ENCODE data around the gene ERMP1.
"Not testable (repeated sequence)": the region's sequence is repeated elsewhere in the genome, so short reads cannot be mapped to it uniquely, and the experiment has no call there.

Gene ERMP1

DNA sequence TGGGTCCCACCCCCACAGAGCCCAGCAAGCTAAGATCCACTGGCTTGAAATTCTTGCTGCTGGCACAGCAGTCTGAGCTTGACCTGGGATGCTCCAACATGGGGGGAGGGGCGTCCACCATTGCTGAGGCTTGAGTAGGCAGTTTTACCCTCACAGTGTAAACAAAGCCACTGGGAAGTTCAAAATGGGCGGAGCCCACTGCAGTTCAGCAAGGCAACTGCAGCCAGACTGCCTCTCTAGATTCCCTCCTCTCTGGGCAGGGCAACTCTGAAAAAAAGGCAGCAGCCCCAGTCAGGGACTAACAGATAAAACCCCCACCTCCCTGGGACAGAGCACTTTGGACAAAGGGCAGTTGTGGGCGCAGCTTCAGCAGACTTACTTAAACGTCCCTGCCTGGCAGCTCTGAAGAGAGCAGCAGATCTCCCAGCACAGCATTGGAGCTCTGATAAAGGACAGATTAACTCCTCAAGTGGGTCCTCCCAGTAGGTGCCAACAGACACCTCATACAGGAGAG, 53.2 kb downstream of the ERMP1 start:
- not testable (repeated sequence) for DNase-seq (ENCODE audit: low read depth in 2 of 2)

GRCh38 chr9:5778805-5779204, 54.1 kb downstream of the ERMP1 start:
- DNase-seq (ENCODE audit: low read depth in 2 of 2), result no peak

- no peak for DNase-seq (ENCODE audit: low read depth in 2 of 2)
These were observed 59.5 kb downstream of the ERMP1 start for GRCh38 chr9:5773324-5773999.

GRCh38 chr9:5767968-5768932, 64.7 kb downstream of the ERMP1 start:
- DNase-seq (ENCODE audit: low read depth in 2 of 2), result no peak

- no peak for DNase-seq (ENCODE audit: low read depth in 2 of 2)
These were observed 68.6 kb downstream of the ERMP1 start for GRCh38 chr9:5764130-5764868.

DNA sequence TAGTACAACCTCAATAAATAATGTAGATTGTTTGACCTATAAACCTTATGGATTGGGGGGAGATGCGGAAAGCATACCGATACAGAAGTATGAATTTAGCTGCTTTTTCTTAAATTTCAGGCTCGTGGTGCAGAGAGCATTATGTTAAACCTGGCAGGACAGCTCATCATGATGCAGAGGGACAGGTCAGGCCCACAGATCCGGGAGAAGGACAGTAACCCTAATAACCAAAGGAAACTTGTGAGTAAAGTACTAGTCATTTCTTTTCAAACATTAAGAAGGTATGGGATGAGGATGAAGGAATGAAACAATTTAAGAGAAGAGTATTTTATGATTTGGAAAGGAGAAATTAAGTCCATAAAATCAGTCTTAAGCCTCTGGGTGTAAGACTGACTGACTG, 70.5 kb downstream of the ERMP1 start:
- DNase-seq (ENCODE audit: low read depth in 2 of 2), result no peak

DNA sequence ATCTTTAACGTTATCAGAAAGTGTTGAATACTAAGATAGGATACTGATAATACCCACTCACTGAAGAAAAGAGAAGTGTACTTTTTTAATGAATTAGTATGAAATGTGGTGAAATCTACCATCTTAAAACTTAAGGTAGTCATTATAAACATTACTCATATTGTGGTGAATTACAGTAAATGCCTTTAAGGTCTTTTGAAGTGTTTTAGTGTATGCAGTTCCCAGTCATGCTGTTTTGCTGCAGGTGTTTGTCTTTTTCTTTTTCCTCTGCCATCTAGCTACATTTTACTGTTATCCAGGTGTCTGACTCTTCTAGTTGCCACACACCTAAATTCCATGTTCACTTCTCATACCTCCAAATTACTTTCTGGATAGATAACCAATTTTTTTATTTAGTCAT, 72.6 kb downstream of the ERMP1 start:
- DNase-seq (ENCODE audit: low read depth in 2 of 2), result no peak

DNA sequence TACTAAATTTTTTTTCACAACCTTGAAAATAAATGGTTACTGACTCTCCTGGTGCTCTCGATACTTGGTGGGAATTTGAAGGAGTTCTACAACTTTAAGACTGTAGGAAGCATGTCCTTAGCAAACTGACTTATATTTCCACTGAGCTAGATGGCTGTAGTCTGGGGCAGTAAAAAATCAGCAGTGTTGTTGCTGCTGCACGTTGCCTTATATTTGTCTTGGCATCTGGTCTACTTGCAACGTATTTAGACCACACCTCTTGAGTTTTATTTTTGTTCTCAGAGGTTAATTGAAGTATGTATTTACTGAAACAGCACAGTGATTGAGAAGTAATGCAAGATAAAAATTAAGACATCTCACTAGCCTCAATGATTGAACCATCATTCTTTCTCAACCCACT, 76.3 kb downstream of the ERMP1 start:
- DNase-seq (ENCODE audit: low read depth in 2 of 2), result no peak

- no peak for DNase-seq (ENCODE audit: low read depth in 2 of 2)
These were observed 82.3 kb downstream of the ERMP1 start for GRCh38 chr9:5750569-5750968.

- no peak for DNase-seq (ENCODE audit: low read depth in 2 of 2)
These were observed 83.6 kb downstream of the ERMP1 start for GRCh38 chr9:5749306-5749705.

GRCh38 chr9:5748438-5748837, 84.5 kb downstream of the ERMP1 start:
- DNase-seq (ENCODE audit: low read depth in 2 of 2), result no peak

GRCh38 chr9:5743109-5743508, 89.8 kb downstream of the ERMP1 start:
- DNase-seq (ENCODE audit: low read depth in 2 of 2), result no peak

- DNase-seq (ENCODE audit: low read depth in 2 of 2), result no peak
These were observed 96.2 kb downstream of the ERMP1 start for GRCh38 chr9:5736563-5737346.

DNA sequence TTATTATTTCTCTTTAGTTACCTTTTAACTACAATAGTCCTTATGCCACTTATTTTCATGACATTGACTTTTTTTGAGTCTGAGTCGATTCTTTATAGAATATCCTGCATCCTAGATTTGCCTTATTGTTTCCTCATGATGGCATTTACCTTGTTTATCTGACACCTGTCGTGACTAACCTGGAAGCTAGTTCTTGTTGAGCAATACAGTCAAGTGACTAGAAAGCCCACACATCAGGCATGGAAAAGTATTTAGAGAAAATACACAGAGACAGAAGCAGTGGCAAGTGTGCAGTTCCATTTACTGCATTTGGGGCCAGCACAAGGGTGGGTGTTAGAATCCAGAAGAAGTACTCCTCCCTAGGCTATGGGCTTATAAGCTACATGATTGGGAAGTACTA, 97.8 kb downstream of the ERMP1 start:
- DNase-seq (ENCODE audit: low read depth in 2 of 2), result no peak

Measured in stimulated activated CD4-positive, alpha-beta T cell treated with anti-CD3 and anti-CD28 coated beads, Interleukin-4, amount 100 ng/mL, for 48 hours (primary cell).